HG02852 (cell line): Measurements from ENCODE around the gene ZNF236.

Source experiments
- ATAC-seq: cut with Tn5 transposase; IDR thresholded peaks from one replicate; pipeline ENCODE4 v1.9.1; 2021; ENCODE audit warnings: mild to moderate bottlenecking, moderate library complexity; ENCODE audit not compliant: unreplicated experiment

Gene ZNF236

GRCh38 chr18:77001979-77002378, 179.6 kb downstream of the ZNF236 start:
- ATAC-seq, result no peak

- ATAC-seq, result no peak
Measured at GRCh38 chr18:77002496-77002895, 180.1 kb downstream of the ZNF236 start.

- no peak for ATAC-seq
Measured at GRCh38 chr18:77003316-77003715, 181.0 kb downstream of the ZNF236 start.

GRCh38 chr18:77004555-77005380, 182.4 kb downstream of the ZNF236 start:
- no peak for ATAC-seq

GRCh38 chr18:77005651-77006195, 183.4 kb downstream of the ZNF236 start:
- no peak for ATAC-seq

- no peak for ATAC-seq
Measured at GRCh38 chr18:77006305-77007175, 184.2 kb downstream of the ZNF236 start.

- no peak for ATAC-seq
Measured at GRCh38 chr18:77007251-77007650, 184.9 kb downstream of the ZNF236 start.

GRCh38 chr18:77008006-77008405, 185.6 kb downstream of the ZNF236 start:
- no peak for ATAC-seq

- ATAC-seq, result no peak
Measured at GRCh38 chr18:77008576-77009315, 186.4 kb downstream of the ZNF236 start.

- ATAC-seq, result no peak
Measured at GRCh38 chr18:77009675-77010074, 187.3 kb downstream of the ZNF236 start.

GRCh38 chr18:77012120-77012519, 189.8 kb downstream of the ZNF236 start:
- no peak for ATAC-seq

GRCh38 chr18:77012806-77013541, 190.6 kb downstream of the ZNF236 start:
- no peak for ATAC-seq

- no peak for ATAC-seq
Measured at GRCh38 chr18:77013811-77014521, 191.6 kb downstream of the ZNF236 start.

- no peak for ATAC-seq
Measured at GRCh38 chr18:77014538-77014937, 192.2 kb downstream of the ZNF236 start.

GRCh38 chr18:77015169-77015568, 192.8 kb downstream of the ZNF236 start:
- no peak for ATAC-seq

GRCh38 chr18:77015771-77016710, 193.7 kb downstream of the ZNF236 start:
- ATAC-seq, result no peak

- ATAC-seq, result no peak
Measured at GRCh38 chr18:77016936-77017335, 194.6 kb downstream of the ZNF236 start.

GRCh38 chr18:77017355-77017754, 195.0 kb downstream of the ZNF236 start:
- no peak for ATAC-seq
